ENCODE results near the gene COLEC12.

- TF ChIP-seq CTCF (conservative IDR thresholded peaks at IDR 0.05; ENCODE audit: low read length) = no peak
- TF ChIP-seq EZH2phosphoT487 (IDR thresholded peaks at IDR 0.05; ENCODE audit: borderline replicate concordance) = no peak
Measured at GRCh38 chr18:386994-387393, 113.5 kb downstream of the COLEC12 start.
